AG09309 (cell line): ENCODE measurements around the gene MAGED4.
"Not testable (repeated sequence)": the region's sequence is repeated elsewhere in the genome, so short reads cannot be mapped to it uniquely, and the experiment has no call there.

Experiments used
- DNase-seq: peaks from one replicate; pipeline ENCODE4 v3.0.0-alpha.2; 2010; ENCODE audit warnings: low read depth
- H3K4me3 ChIP-seq: 2 replicates; pipeline ENCODE4 v1.5.1; 2011; ENCODE audit warnings: mild to moderate bottlenecking, low read depth, low read length, moderate library complexity; ENCODE audit not compliant: control insufficient read depth
- TF ChIP-seq, protein P1 (sequence below): IDR thresholded peaks from 2 replicates; pipeline ENCODE4 v1.5.1; 2011; ENCODE audit warnings: mild to moderate bottlenecking, low read depth, low read length, inconsistent platforms; ENCODE audit not compliant: insufficient read depth, control insufficient read depth; ENCODE audit errors: missing control alignments

Gene MAGED4, protein sequence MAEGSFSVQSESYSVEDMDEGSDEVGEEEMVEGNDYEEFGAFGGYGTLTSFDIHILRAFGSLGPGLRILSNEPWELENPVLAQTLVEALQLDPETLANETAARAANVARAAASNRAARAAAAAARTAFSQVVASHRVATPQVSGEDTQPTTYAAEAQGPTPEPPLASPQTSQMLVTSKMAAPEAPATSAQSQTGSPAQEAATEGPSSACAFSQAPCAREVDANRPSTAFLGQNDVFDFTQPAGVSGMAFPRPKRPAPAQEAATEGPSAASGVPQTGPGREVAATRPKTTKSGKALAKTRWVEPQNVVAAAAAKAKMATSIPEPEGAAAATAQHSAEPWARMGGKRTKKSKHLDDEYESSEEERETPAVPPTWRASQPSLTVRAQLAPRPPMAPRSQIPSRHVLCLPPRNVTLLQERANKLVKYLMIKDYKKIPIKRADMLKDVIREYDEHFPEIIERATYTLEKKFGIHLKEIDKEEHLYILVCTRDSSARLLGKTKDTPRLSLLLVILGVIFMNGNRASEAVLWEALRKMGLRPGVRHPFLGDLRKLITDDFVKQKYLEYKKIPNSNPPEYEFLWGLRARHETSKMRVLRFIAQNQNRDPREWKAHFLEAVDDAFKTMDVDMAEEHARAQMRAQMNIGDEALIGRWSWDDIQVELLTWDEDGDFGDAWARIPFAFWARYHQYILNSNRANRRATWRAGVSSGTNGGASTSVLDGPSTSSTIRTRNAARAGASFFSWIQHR

DNA sequence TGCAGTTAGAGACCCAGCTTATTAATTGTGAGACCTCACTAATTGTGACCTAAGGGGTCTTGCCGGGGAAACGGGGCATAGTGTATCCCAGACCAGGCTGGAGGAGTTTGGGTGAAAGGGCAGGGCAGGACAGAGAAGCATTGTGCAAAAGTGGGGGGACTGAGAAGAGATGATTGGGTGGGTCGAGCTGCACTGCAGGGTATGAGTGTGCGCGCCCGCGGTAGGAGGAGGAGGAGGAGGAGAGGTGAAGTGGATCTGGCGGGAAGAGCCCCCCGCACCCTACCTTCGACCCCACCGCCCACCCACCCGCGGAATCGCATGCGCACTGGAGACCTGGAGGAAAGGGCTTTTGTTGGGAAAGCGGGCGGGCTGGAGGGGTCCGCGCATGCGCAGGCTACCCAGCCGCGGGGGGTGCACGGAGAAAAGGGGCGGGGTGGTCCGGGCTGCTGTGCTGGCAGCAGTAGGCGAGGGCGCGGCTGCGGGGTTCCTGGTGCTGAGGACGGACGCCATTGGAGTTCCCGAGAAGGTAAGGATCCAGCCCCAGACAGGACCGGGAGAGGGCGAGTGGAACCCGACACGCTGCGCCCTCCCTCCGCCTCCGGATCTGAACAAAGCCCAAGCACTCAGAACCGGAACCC, at the start of gene MAGED4:
TSS of gene MAGED4 (plus strand) at position 449 of the 638 bp plus-strand sequence. CDS start 1,035 bp downstream, outside the sequence.
- not testable (repeated sequence) for H3K4me3 ChIP-seq, DNase-seq

DNA sequence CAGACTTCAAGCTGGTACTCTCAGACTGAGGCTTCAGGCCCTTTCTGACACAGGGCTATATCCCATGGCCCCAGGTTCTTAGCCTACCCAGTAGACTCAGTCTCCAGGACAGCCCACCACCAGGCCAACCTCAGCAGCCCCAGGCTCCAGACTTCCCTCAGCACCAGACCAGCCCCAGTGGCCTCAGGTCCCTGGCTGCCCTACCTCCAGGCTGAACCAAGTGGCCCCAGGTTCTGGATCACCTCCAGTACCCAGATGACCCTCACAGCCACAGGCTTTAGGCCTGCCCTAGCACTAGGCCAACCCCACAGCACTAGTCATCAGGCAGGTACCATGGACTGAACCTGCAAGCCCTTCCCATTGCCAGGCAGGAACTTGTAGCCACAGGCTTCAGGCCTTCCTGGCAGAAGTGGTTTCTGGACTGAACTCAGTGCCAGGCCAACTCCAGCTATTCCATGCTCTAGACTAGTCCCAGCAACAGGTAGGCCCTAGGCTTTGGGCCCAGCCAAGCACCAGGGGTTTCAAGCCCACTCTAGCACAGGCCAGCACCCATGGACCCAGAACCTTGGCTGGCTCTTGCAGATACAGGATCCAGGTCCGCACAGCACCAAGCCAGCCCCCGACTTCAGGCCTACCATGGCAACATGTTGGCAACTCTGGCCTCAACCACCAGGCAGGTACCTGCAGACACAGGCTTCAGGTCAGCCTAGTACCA, 45.7 kb upstream of the MAGED4 start:
- TF ChIP-seq, protein P1, sequence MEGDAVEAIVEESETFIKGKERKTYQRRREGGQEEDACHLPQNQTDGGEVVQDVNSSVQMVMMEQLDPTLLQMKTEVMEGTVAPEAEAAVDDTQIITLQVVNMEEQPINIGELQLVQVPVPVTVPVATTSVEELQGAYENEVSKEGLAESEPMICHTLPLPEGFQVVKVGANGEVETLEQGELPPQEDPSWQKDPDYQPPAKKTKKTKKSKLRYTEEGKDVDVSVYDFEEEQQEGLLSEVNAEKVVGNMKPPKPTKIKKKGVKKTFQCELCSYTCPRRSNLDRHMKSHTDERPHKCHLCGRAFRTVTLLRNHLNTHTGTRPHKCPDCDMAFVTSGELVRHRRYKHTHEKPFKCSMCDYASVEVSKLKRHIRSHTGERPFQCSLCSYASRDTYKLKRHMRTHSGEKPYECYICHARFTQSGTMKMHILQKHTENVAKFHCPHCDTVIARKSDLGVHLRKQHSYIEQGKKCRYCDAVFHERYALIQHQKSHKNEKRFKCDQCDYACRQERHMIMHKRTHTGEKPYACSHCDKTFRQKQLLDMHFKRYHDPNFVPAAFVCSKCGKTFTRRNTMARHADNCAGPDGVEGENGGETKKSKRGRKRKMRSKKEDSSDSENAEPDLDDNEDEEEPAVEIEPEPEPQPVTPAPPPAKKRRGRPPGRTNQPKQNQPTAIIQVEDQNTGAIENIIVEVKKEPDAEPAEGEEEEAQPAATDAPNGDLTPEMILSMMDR, result no peak
- DNase-seq, result no peak

DNA sequence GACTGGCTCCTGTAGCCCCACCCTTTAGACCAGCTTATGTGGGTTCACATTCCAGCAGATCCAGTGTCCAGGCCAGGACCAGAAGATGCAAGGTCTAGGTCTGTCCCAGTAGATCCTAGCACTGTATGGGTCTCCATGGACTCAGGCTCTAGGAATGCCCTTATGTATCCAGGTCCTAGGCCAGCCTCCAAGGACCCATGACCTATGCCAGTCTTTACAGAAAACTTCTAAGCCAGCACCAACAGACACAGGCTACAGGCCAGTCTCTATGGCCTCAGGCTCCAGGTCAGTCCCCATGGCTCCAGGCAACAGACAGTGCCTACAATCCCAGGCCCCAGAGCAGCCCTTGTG, 45.2 kb upstream of the MAGED4 start:
- TF ChIP-seq, protein P1, result no peak
- H3K4me3 ChIP-seq, result no peak overlapping the region
- no peak for DNase-seq

More for the DNA sequence above, 45.7 kb upstream of the MAGED4 start:
- no peak overlapping the region for H3K4me3 ChIP-seq

DNA sequence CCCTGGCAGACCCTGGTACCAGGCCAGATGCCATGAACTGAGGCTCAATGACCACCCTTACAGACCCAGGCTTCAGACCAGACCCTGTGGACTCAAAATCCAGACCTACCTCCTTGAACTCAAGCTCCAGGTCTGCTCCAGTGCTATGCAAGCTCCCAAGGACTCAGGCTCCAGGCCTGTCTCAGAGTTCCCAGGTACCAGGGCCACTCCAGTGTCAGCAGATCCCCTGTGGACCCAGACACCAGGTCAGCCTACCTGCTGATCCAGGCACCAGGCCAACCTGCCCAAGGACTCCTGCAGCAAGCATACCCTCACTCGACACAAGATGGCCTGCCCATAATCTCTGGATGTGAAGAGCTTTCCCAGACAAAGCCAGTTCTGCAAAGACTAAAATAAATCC, 44.7 kb upstream of the MAGED4 start:
- no peak overlapping the region for H3K4me3 ChIP-seq
- no peak for DNase-seq
- TF ChIP-seq, protein P1, result no peak

DNA sequence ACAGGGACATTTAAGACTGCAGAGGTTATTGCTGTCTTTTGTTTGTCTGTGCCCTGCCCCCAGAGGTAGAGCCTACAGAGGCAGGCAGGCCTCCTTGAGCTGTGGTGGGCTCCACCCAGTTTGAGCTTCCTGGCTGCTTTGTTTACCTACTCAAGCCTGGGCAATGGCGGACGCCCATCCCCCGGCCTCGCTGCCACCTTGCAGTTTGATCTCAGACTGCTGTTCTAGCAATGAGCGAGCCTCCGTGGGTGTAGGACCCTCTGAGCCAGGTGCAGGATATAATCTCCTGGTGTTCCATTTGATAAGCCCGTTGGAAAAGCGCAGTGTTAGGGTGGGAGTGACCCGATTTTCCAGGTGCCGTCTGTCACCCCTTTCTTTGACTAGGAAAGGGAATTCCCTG, 34.0 kb upstream of the MAGED4 start:
- DNase-seq, H3K4me3 ChIP-seq: not testable (repeated sequence)

DNA sequence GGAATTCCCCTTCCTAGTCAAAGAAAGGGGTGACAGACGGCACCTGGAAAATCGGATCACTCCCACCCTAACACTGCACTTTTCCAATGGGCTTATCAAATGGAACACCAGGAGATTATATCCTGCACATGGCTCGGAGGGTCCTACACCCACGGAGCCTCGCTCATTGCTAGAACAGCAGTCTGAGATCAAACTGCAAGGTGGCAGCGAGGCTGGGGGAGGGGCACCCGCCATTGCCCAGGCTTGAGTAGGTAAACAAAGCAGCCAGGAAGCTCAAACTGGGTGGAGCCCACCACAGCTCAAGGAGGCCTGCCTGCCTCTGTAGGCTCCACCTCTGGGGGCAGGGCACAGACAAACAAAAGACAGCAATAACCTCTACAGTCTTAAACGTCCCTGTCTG, 24.5 kb upstream of the MAGED4 start:
- H3K4me3 ChIP-seq, DNase-seq: not testable (repeated sequence)

DNA sequence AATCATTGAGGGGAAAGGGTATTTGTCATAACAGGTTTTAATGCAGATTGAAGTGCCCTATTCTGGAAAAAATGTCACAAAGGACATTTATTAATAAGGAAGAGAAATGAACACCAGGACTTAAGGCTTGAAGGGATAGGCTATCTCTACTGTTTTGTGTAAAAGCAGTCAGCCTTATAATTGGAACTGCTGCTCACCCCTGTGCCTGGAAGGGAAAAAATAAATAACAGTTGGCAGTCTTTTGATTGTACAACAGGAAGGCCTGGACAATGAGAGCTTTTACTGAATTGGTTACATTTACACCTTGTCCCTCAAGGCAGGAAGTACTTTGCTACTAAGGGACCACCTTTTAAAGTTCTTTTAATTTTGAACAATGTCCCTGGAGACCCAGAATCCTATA, 17.8 kb upstream of the MAGED4 start:
- TF ChIP-seq, protein P1, result no peak
- no peak overlapping the region for H3K4me3 ChIP-seq
- no peak for DNase-seq

DNA sequence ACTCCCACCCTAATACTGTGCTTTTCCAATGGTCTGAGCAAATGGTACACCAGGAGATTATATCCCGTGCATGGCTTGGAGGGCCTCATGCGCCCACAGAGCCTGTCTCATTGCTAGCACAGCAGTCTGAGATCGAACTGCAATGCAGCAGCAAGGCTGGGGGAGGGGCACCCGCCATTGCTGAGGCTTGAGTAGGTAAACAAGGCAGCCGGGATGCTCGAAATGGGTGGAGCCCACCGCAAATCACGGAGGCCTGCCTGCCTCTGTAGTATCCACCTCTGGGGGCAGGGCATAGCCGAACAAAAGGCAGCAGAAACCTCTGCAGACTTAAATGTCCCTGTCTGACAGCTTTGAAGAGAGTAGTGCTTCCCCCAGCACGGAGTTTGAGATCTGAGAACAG, 13.6 kb upstream of the MAGED4 start:
- not testable (repeated sequence) for DNase-seq, H3K4me3 ChIP-seq

DNA sequence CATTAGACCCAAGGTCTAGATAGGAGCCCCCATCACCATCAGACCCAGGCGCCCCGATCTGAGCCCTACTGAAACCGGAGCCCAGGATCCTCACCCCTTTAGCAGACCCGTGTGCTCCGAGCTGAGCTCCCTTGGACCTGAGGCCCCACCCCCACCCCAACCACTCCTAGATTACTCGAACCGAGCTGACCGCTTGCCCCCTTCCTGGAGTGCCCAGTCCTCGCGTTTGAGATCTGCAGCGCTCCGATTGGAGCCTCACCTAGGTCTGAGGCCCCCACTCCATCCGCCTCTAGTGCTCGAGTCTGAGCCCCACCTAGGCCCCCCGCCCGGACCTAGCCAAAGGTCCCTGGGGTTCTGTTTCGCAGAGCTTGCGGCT, 378 bp downstream of the MAGED4 start:
- DNase-seq, H3K4me3 ChIP-seq: not testable (repeated sequence)

DNA sequence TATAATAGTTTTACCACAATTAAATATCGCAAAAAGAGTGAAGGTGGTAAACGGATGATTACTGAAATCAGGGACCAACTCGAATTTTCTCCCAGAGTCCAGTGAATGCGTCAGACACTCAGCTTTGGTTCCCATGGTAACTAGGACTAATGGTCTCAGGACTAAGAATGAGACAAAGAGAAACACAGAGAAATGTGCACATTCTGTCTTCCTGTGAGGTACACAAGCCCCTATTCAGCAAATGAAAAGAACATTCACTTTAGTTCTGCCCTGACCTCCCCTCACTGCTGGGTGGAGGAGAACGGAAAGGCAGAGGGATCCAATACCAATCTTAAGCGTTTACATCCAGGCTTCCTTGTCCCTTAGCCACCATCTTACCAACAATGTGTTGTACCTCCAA, 26.7 kb downstream of the MAGED4 start:
- H3K4me3 ChIP-seq, DNase-seq: not testable (repeated sequence)
